Measurements from ENCODE around the gene STEAP4.

GRCh38 chr7:88324699-88325098 is 18.0 kb upstream of the STEAP4 start:
- TF ChIP-seq, protein P1, sequence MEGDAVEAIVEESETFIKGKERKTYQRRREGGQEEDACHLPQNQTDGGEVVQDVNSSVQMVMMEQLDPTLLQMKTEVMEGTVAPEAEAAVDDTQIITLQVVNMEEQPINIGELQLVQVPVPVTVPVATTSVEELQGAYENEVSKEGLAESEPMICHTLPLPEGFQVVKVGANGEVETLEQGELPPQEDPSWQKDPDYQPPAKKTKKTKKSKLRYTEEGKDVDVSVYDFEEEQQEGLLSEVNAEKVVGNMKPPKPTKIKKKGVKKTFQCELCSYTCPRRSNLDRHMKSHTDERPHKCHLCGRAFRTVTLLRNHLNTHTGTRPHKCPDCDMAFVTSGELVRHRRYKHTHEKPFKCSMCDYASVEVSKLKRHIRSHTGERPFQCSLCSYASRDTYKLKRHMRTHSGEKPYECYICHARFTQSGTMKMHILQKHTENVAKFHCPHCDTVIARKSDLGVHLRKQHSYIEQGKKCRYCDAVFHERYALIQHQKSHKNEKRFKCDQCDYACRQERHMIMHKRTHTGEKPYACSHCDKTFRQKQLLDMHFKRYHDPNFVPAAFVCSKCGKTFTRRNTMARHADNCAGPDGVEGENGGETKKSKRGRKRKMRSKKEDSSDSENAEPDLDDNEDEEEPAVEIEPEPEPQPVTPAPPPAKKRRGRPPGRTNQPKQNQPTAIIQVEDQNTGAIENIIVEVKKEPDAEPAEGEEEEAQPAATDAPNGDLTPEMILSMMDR (IDR thresholded peaks at IDR 0.05), result no peak
- TF ChIP-seq REST (IDR thresholded peaks at IDR 0.05; ENCODE audit: insufficient read depth in 1 of 2, low read depth in 2 of 2, low read length in 1 of 2) (no peak), TCF7L2 (IDR thresholded peaks at IDR 0.05; ENCODE audit: low read depth, low read length) (no peak), POLR2AphosphoS5 (IDR thresholded peaks at IDR 0.05; ENCODE audit: low read depth, low read length) (no peak)

All from Panc1 (cell line).